HUES48 (cell line): Measurements from ENCODE around the gene OR4E1.
"Not testable (repeated sequence)": the region's sequence is repeated elsewhere in the genome, so short reads cannot be mapped to it uniquely, and the experiment has no call there.

Source experiments
- H3K27ac ChIP-seq: one replicate; pipeline ENCODE4 v1.7.0; 2013; ENCODE audit warnings: low read depth, low read length, inconsistent platforms
- H3K27me3 ChIP-seq: 2 replicates; pipeline ENCODE4 v1.6.1; 2013; ENCODE audit warnings: mild to moderate bottlenecking, low read length; ENCODE audit not compliant: control insufficient read depth, insufficient read depth
- H3K36me3 ChIP-seq: 2 replicates; pipeline ENCODE4 v1.6.1; 2013; ENCODE audit warnings: low read length; ENCODE audit not compliant: control insufficient read depth, insufficient read depth
- H3K4me1 ChIP-seq: 2 replicates; pipeline ENCODE4 v1.6.1; 2013; ENCODE audit warnings: mild to moderate bottlenecking, low read length; ENCODE audit not compliant: control insufficient read depth, insufficient read depth
- H3K4me3 ChIP-seq: 2 replicates; pipeline ENCODE4 v1.5.1; 2013; ENCODE audit warnings: mild to moderate bottlenecking, low read depth, low read length
- H3K9ac ChIP-seq: 2 replicates; pipeline ENCODE4 v1.6.1; 2013; ENCODE audit warnings: mild to moderate bottlenecking, low read depth, low read length, moderate library complexity
- H3K9me3 ChIP-seq: 2 replicates; pipeline ENCODE4 v1.6.1; 2013; ENCODE audit warnings: low read length; ENCODE audit not compliant: control insufficient read depth, insufficient read depth

Gene OR4E1

GRCh38 chr14:21673718-21674117 lies at the start of gene OR4E1:
TSS of gene OR4E1 (minus strand) at chr14:21673818. CDS start at chr14:21670935, 2,883 bp downstream.
- Histone ChIP-seq H3K9ac (no peak within 1 kb of the TSS), H3K4me3 (no peak within 1 kb of the TSS), H3K9me3 (no peaks in the 10 kb centered on the region), H3K27ac (no peak within 1 kb of the TSS), H3K27me3 (no peaks in the 10 kb centered on the region), H3K36me3 (no peaks in the 10 kb centered on the region), H3K4me1 (no peaks in the 10 kb centered on the region)

DNA sequence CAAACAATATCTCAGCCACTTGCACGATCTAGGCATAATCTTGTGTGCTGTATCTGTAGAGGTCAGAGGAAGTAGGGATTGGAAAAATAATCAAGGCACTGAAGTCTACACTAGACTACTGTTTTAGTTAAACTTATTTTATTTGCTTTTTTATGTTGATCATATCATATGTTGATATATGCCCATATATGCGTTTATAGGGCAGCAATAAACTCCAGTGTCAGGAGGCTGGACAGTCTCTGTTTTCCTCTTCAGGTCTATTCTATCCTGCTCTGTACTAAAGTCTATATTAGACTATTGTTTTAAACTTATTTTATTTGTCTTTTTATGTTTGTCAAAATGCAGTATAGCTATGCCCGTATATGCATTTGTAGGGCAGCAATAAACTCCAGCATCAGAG lies 47.9 kb upstream of the OR4E1 start:
- Histone ChIP-seq H3K4me3 (no peak overlapping the region), H3K27ac (no peak overlapping the region), H3K9me3 (no peaks in the 10 kb centered on the region), H3K27me3 (peaks cover 8% of the 10 kb centered on the region), H3K36me3 (no peaks in the 10 kb centered on the region), H3K4me1 (no peaks in the 10 kb centered on the region), H3K9ac (no peak overlapping the region)

- Histone ChIP-seq H3K9me3 (no peaks in the 10 kb centered on the region), H3K27me3 (peaks cover 8% of the 10 kb centered on the region), H3K4me3 (no peak overlapping the region), H3K9ac (no peak overlapping the region), H3K4me1 (no peaks in the 10 kb centered on the region), H3K36me3 (no peaks in the 10 kb centered on the region), H3K27ac (no peak overlapping the region)
Measured at GRCh38 chr14:21719841-21720240, 46.2 kb upstream of the OR4E1 start.

- no peak overlapping the region for H3K27ac ChIP-seq
- no peak overlapping the region for H3K4me3 ChIP-seq
- H3K36me3 ChIP-seq: no peaks in the 10 kb centered on the region
- no peaks in the 10 kb centered on the region for H3K4me1 ChIP-seq
- no peaks in the 10 kb centered on the region for H3K27me3 ChIP-seq
- no peaks in the 10 kb centered on the region for H3K9me3 ChIP-seq
- H3K9ac ChIP-seq: no peak overlapping the region
Measured at GRCh38 chr14:21714318-21714929, 40.8 kb upstream of the OR4E1 start.

DNA sequence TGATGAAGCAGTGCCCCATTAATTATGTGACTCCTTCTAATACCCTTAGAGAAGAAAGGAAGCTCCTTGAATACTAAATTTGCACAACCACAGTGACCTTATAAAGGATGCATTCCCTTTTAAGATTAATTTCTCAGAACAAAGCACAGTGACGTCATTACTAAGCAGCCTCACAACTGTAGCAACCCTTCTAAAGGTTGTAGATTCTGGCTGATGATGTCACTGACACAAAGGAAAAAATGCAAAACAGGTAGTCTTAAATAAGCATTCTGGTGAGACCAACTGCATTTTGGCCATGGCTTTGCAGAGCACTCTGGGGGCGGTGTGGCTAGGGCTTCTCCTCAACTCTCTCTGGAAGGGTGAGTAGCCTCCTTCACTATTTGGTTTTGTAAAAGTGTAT lies 38.4 kb upstream of the OR4E1 start:
- H3K9me3 ChIP-seq: no peaks in the 10 kb centered on the region
- no peak overlapping the region for H3K27ac ChIP-seq
- no peaks in the 10 kb centered on the region for H3K36me3 ChIP-seq
- no peak overlapping the region for H3K4me3 ChIP-seq
- H3K4me1 ChIP-seq: no peaks in the 10 kb centered on the region
- H3K9ac ChIP-seq: no peak overlapping the region
- no peaks in the 10 kb centered on the region for H3K27me3 ChIP-seq

DNA sequence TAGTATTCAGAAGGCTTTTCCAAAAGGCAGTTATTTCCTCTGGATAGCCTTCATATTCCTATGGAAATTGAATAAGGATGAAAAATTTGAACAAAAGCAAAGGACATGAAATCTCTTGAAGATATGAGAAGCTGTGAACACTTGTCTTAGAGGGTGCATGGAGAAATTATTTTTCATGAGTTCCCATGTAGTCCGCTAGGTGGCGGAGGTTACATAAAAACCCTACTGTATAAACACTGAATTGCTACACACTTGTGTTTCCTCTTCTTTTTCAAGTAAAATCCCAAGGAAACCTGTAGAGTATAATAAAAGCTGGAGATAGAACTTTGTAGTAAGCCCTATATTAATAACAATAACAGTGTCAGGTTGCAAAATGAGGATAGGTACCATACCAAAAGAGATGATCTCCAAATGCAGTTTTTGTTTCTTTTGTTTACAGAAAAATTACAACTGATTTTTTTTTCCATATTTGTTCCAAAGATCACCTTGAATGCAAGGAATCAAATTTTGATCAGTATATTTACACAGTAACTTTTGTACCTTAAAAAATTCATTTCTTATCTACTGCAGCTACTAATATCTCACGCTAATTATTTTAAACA lies 37.8 kb upstream of the OR4E1 start:
- H3K27me3 ChIP-seq: no peaks in the 10 kb centered on the region
- H3K36me3 ChIP-seq: no peaks in the 10 kb centered on the region
- H3K4me3 ChIP-seq: no peak overlapping the region
- H3K9ac ChIP-seq: no peak overlapping the region
- H3K27ac ChIP-seq: no peak overlapping the region
- H3K4me1 ChIP-seq: no peaks in the 10 kb centered on the region
- H3K9me3 ChIP-seq: peaks cover 5% of the 10 kb centered on the region

DNA sequence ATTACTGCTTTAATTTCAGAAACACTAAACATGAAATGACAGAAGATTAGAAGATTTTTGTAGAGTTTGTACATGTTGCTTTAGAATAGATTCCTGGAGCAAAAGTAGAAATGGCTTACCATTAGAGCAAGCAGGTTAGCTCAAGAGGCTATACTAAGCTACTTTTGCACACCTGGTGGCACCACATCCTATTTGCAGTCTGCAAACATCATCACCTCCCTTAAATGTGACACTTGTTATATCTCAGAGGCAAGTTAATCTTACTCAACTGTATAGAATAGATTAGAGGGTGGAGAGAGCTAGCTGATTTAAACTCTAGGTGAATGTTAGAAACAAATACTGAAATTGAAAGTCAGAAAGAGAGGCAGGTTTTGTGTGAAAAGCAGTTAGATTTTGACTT lies 30.7 kb upstream of the OR4E1 start:
- no peak overlapping the region for H3K4me3 ChIP-seq
- H3K36me3 ChIP-seq: no peaks in the 10 kb centered on the region
- H3K9ac ChIP-seq: no peak overlapping the region
- H3K9me3 ChIP-seq: peaks cover 6% of the 10 kb centered on the region
- H3K27ac ChIP-seq: no peak overlapping the region
- no peaks in the 10 kb centered on the region for H3K27me3 ChIP-seq
- H3K4me1 ChIP-seq: no peaks in the 10 kb centered on the region

- no peaks in the 10 kb centered on the region for H3K4me1 ChIP-seq
- H3K27me3 ChIP-seq: no peaks in the 10 kb centered on the region
- H3K4me3 ChIP-seq: no peak overlapping the region
- H3K9ac ChIP-seq: no peak overlapping the region
- H3K27ac ChIP-seq: no peak overlapping the region
- no peaks in the 10 kb centered on the region for H3K36me3 ChIP-seq
- H3K9me3 ChIP-seq: peaks cover 6% of the 10 kb centered on the region
Measured at GRCh38 chr14:21703357-21704326, 30.0 kb upstream of the OR4E1 start.

DNA sequence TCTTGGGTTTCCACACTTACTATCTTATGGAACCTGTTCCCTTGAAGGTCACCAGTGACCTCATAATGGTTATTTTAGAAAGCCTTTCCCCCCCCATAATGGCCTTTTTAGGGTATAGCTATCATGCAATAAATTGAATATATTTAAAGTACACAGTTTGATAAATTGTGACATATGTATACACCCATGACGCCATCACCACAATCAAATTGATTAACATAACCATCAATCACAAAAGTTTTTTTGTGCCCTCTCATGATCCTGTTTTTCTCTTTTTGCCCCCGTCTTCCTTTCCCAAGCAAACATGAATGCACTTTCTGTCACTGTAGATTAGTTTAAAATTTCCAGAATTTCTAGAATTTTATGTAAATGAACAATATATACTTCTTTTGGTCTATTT lies 28.7 kb upstream of the OR4E1 start:
- Histone ChIP-seq H3K27me3 (no peaks in the 10 kb centered on the region), H3K36me3 (no peaks in the 10 kb centered on the region), H3K27ac (no peak overlapping the region), H3K4me3 (no peak overlapping the region), H3K9ac (no peak overlapping the region), H3K4me1 (no peaks in the 10 kb centered on the region), H3K9me3 (peaks cover 6% of the 10 kb centered on the region)

- Histone ChIP-seq H3K4me3 (no peak overlapping the region), H3K36me3 (no peaks in the 10 kb centered on the region), H3K9me3 (no peaks in the 10 kb centered on the region), H3K27ac (no peak overlapping the region), H3K9ac (no peak overlapping the region), H3K27me3 (no peaks in the 10 kb centered on the region), H3K4me1 (no peaks in the 10 kb centered on the region)
Measured at GRCh38 chr14:21699551-21699950, 25.9 kb upstream of the OR4E1 start.

- not testable (repeated sequence) for H3K9me3 ChIP-seq, H3K27ac ChIP-seq, H3K9ac ChIP-seq, H3K4me1 ChIP-seq, H3K4me3 ChIP-seq, H3K36me3 ChIP-seq, H3K27me3 ChIP-seq
Measured at GRCh38 chr14:21698538-21698937, 24.9 kb upstream of the OR4E1 start.
